Endothelial cell of umbilical vein (primary cell): ENCODE results near the gene FAM210B.
"Not testable (repeated sequence)": the region's sequence is repeated elsewhere in the genome, so short reads cannot be mapped to it uniquely, and the experiment has no call there.

Source experiments
- MYC ChIP-seq: IDR thresholded peaks from one replicate; pipeline ENCODE4 v1.6.1; 2011; ENCODE audit warnings: mild to moderate bottlenecking, low read depth, low read length
- POLR2A ChIP-seq: IDR thresholded peaks from 2 replicates; pipeline ENCODE4 v1.6.1; 2012; ENCODE audit warnings: low read depth, mild to moderate bottlenecking, control low read depth, low read length
- TF ChIP-seq, protein P1 (sequence below), 2 donors: IDR thresholded peaks; 1 replicate in 1 of 2; 2 replicates in 1 of 2; pipeline ENCODE4 v1.5.1; 2011; ENCODE audit warnings: low read length in 2 of 2, mild to moderate bottlenecking in 2 of 2, moderate library complexity in 2 of 2, control low read depth in 1 of 2, inconsistent platforms in 1 of 2, low read depth in 1 of 2; ENCODE audit not compliant: insufficient read depth in 1 of 2; ENCODE audit errors: extremely low read depth in 1 of 2

- not testable (repeated sequence) for TF ChIP-seq POLR2A, MYC
- TF ChIP-seq, protein P1, sequence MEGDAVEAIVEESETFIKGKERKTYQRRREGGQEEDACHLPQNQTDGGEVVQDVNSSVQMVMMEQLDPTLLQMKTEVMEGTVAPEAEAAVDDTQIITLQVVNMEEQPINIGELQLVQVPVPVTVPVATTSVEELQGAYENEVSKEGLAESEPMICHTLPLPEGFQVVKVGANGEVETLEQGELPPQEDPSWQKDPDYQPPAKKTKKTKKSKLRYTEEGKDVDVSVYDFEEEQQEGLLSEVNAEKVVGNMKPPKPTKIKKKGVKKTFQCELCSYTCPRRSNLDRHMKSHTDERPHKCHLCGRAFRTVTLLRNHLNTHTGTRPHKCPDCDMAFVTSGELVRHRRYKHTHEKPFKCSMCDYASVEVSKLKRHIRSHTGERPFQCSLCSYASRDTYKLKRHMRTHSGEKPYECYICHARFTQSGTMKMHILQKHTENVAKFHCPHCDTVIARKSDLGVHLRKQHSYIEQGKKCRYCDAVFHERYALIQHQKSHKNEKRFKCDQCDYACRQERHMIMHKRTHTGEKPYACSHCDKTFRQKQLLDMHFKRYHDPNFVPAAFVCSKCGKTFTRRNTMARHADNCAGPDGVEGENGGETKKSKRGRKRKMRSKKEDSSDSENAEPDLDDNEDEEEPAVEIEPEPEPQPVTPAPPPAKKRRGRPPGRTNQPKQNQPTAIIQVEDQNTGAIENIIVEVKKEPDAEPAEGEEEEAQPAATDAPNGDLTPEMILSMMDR (IDR thresholded peaks at IDR 0.05; ENCODE audit: extremely low read depth in 1 of 2, insufficient read depth in 1 of 2, low read depth in 1 of 2, low read length in 2 of 2) = not testable (repeated sequence)
Measured at GRCh38 chr20:56390396-56390795, 31.6 kb downstream of the FAM210B start.
